Fibroblast of lung (primary cell): ENCODE data around the gene ACCS. TPM values are rescaled to one million over a fixed set of nuclear protein-coding genes. Genes with fewer than 3 reads are reported as not detected.

Experiments
- DNase-seq, 2 donors: peaks; one replicate each; pipeline versions ENCODE4 v3.0.0 to v3.0.0-alpha.2; 2010; ENCODE audit warnings: low read depth in 2 of 2
- H2AFZ ChIP-seq: 2 replicates; pipeline ENCODE4 v1.5.1; 2012; ENCODE audit warnings: low read length, control low read depth, inconsistent platforms
- H3K27ac ChIP-seq: 2 replicates; pipeline ENCODE4 v1.5.1; 2011; ENCODE audit warnings: low read length, control low read depth; ENCODE audit not compliant: insufficient read depth
- H3K27me3 ChIP-seq: 2 replicates; pipeline ENCODE4 v1.5.1; 2011; ENCODE audit warnings: mild to moderate bottlenecking, low read length; ENCODE audit not compliant: control insufficient read depth, insufficient read depth
- H3K36me3 ChIP-seq: 2 replicates; pipeline ENCODE4 v1.5.1; 2011; ENCODE audit warnings: low read length; ENCODE audit not compliant: control insufficient read depth, insufficient read depth
- H3K4me1 ChIP-seq: 2 replicates; pipeline ENCODE4 v1.5.1; 2011; ENCODE audit warnings: low read length; ENCODE audit not compliant: control insufficient read depth, insufficient read depth; ENCODE audit errors: extremely low read depth
- H3K4me2 ChIP-seq: 2 replicates; pipeline ENCODE4 v1.5.1; 2011; ENCODE audit warnings: low read length, control low read depth; ENCODE audit not compliant: insufficient read depth; ENCODE audit errors: extremely low read depth
- H3K4me3 ChIP-seq, 4 experiments: fragments of 200-600 bp in 1 of 4; sonication (generic) in 1 of 4; replicated peaks in 1 of 4; 2 replicates each; pipeline ENCODE4 v1.5.1; 2011 to 2016; ENCODE audit warnings: low read length in 4 of 4, low read depth in 3 of 4, mild to moderate bottlenecking in 3 of 4, control low read depth in 2 of 4, inconsistent platforms in 1 of 4, mixed read lengths in 1 of 4; ENCODE audit not compliant: insufficient read depth in 1 of 4; ENCODE audit errors: control extremely low read depth in 1 of 4
- H3K79me2 ChIP-seq: 2 replicates; pipeline ENCODE4 v1.5.1; 2012; ENCODE audit warnings: mild to moderate bottlenecking, low read length, inconsistent platforms; ENCODE audit not compliant: control insufficient read depth, insufficient read depth
- H3K9ac ChIP-seq: 2 replicates; pipeline ENCODE4 v1.5.1; 2011; ENCODE audit warnings: mild to moderate bottlenecking, low read length, control low read depth; ENCODE audit not compliant: insufficient read depth
- H3K9me3 ChIP-seq: 2 replicates; pipeline ENCODE4 v1.5.1; 2012; ENCODE audit warnings: low read depth, low read length; ENCODE audit not compliant: control insufficient read depth, insufficient read depth
- H4K20me1 ChIP-seq: 2 replicates; pipeline ENCODE4 v1.5.1; 2011; ENCODE audit warnings: low read length; ENCODE audit not compliant: control insufficient read depth, insufficient read depth; ENCODE audit errors: extremely low read depth
- EZH2 ChIP-seq: IDR thresholded peaks from 2 replicates; pipeline ENCODE4 v1.5.1; 2012; ENCODE audit warnings: low read length, control low read depth, mild to moderate bottlenecking; ENCODE audit errors: missing control alignments
- polyA plus RNA-seq, 2 donors: library from polyadenylated mRNA; depleted of rRNA in 1 of 2; stranded (reverse) in 1 of 2; unstranded in 1 of 2; fragments of >200 nt; gene quantifications; 2 replicates each; pipeline ENCODE4 v1.2.1, GENCODE V29; 2011 to 2012; ENCODE audit warnings: missing spikeins in 1 of 2
- total RNA-seq: library from RNA; depleted of rRNA; stranded (reverse); fragments of >200 nt; gene quantifications from 2 replicates; pipeline ENCODE4 v1.2.1, GENCODE V29; 2014
- TF ChIP-seq, protein P1 (sequence below), 2 donors: IDR thresholded peaks in 1 of 2; conservative IDR thresholded peaks in 1 of 2; 1 replicate in 1 of 2; 2 replicates in 1 of 2; pipeline ENCODE4 v1.5.1; 2011 to 2012; ENCODE audit warnings: low read length in 2 of 2, control low read depth in 1 of 2, inconsistent platforms in 1 of 2, low read depth in 1 of 2, mild to moderate bottlenecking in 1 of 2

Gene ACCS
- total and polyA plus RNA-seq, 2 donors (not counting 1 experiment from before 2014, with no cell fraction given): 13.7 to 14.2 TPM

DNA sequence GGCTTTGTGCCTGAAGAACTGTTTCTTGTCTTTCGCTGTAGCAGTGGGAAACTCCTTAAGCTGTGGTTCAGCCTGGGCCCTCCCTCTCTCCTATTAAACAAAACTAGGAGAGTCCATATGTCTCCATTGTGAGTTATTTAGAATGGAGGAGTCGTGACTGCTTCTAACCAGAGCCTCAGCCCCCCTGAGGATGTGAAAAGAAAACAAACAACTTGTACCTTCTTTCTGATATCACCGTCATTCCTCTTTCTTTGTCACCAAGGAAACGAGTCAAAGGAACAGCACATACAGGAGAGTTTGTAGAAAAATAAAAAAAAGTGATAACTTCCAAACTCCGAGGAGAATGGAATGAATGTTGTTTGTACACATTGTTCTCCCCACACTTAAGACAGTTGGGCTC lies 17.8 kb downstream of the ACCS start:
- no peaks in the 10 kb centered on the region for H3K4me1 ChIP-seq
- no peaks in the 10 kb centered on the region for H4K20me1 ChIP-seq
- H3K9ac ChIP-seq: no peak overlapping the region
- no peak overlapping the region for H2AFZ ChIP-seq
- H3K4me2 ChIP-seq: no peak overlapping the region
- no peak overlapping the region for H3K4me3 ChIP-seq
- H3K27ac ChIP-seq: no peak overlapping the region
- H3K79me2 ChIP-seq: no peaks in the 10 kb centered on the region
- no peak for DNase-seq
- TF ChIP-seq, protein P1, sequence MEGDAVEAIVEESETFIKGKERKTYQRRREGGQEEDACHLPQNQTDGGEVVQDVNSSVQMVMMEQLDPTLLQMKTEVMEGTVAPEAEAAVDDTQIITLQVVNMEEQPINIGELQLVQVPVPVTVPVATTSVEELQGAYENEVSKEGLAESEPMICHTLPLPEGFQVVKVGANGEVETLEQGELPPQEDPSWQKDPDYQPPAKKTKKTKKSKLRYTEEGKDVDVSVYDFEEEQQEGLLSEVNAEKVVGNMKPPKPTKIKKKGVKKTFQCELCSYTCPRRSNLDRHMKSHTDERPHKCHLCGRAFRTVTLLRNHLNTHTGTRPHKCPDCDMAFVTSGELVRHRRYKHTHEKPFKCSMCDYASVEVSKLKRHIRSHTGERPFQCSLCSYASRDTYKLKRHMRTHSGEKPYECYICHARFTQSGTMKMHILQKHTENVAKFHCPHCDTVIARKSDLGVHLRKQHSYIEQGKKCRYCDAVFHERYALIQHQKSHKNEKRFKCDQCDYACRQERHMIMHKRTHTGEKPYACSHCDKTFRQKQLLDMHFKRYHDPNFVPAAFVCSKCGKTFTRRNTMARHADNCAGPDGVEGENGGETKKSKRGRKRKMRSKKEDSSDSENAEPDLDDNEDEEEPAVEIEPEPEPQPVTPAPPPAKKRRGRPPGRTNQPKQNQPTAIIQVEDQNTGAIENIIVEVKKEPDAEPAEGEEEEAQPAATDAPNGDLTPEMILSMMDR (conservative IDR thresholded peaks at IDR 0.05 in 1 of 2, IDR thresholded peaks at IDR 0.05 in 1 of 2; ENCODE audit: low read depth in 1 of 2, low read length in 2 of 2): no peak
- TF ChIP-seq EZH2: no peak
- no peaks in the 10 kb centered on the region for H3K36me3 ChIP-seq
- no peaks in the 10 kb centered on the region for H3K9me3 ChIP-seq
- no peaks in the 10 kb centered on the region for H3K27me3 ChIP-seq

DNA sequence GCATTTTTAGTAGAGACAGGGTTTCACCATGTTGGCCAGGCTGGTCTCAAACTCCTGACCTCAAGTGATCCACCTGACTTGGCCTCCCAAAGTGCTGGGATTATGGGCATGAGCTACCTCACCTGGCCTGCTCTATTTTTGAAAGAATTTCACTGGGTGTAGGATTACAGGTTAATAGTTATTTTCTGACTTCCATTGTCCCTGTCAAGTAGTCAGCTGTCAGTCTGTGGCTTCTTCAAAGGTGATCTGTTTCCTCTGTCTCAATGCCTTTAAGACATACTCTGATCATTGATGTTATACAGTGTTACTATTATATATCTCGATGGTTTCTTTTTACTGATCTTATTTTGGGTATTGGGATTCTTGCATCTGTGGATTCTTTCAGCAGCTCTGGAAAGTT lies 19.3 kb downstream of the ACCS start:
- Histone ChIP-seq H3K4me3 (no peak overlapping the region), H3K4me1 (no peaks in the 10 kb centered on the region), H3K4me2 (no peak overlapping the region), H2AFZ (no peak overlapping the region), H3K27ac (no peak overlapping the region), H3K27me3 (no peaks in the 10 kb centered on the region), H3K79me2 (no peaks in the 10 kb centered on the region), H4K20me1 (no peaks in the 10 kb centered on the region), H3K9me3 (no peaks in the 10 kb centered on the region), H3K36me3 (no peaks in the 10 kb centered on the region), H3K9ac (no peak overlapping the region)
- DNase-seq: no peak
- TF ChIP-seq EZH2: no peak
- TF ChIP-seq, protein P1 (conservative IDR thresholded peaks at IDR 0.05 in 1 of 2, IDR thresholded peaks at IDR 0.05 in 1 of 2; ENCODE audit: low read depth in 1 of 2, low read length in 2 of 2): no peak

GRCh38 chr11:44088377-44088776 lies 22.3 kb downstream of the ACCS start:
- Histone ChIP-seq H2AFZ (no peak overlapping the region), H3K4me2 (no peak overlapping the region), H3K27ac (no peak overlapping the region), H3K79me2 (no peaks in the 10 kb centered on the region), H3K4me1 (no peaks in the 10 kb centered on the region), H4K20me1 (no peaks in the 10 kb centered on the region), H3K36me3 (no peaks in the 10 kb centered on the region), H3K4me3 (no peak overlapping the region), H3K9ac (no peak overlapping the region), H3K9me3 (no peaks in the 10 kb centered on the region), H3K27me3 (no peaks in the 10 kb centered on the region)
- no peak for DNase-seq
- no peak for TF ChIP-seq EZH2
- TF ChIP-seq, protein P1 (conservative IDR thresholded peaks at IDR 0.05 in 1 of 2, IDR thresholded peaks at IDR 0.05 in 1 of 2; ENCODE audit: low read depth in 1 of 2, low read length in 2 of 2): no peak
